H9 (cell line): ENCODE results near the gene KCNIP4. TPM values are rescaled to one million over a fixed set of nuclear protein-coding genes. Genes with fewer than 3 reads are reported as not detected.

Source experiments
- DNase-seq: peaks from one replicate; pipeline ENCODE4 v3.0.0-alpha.2; 2017
- H2AFZ ChIP-seq: one replicate; pipeline ENCODE4 v1.6.1; 2013; ENCODE audit warnings: mild to moderate bottlenecking, low read length, control low read depth, moderate library complexity
- H2AK5ac ChIP-seq: 2 replicates; pipeline ENCODE4 v1.6.1; 2013; ENCODE audit warnings: low read length, control low read depth, mixed read lengths; ENCODE audit not compliant: insufficient read length
- H2BK120ac ChIP-seq: one replicate; pipeline ENCODE4 v1.6.1; 2013; ENCODE audit warnings: low read depth, mild to moderate bottlenecking, low read length, control low read depth, inconsistent platforms; ENCODE audit not compliant: poor library complexity, severe bottlenecking
- H2BK12ac ChIP-seq: 2 replicates; pipeline ENCODE4 v1.6.1; 2013; ENCODE audit warnings: low read length, control low read depth, mixed read lengths, low read depth; ENCODE audit not compliant: insufficient read length
- H2BK15ac ChIP-seq: 2 replicates; pipeline ENCODE4 v1.6.1; 2013; ENCODE audit warnings: low read depth, low read length, control low read depth
- H2BK20ac ChIP-seq: one replicate; pipeline ENCODE4 v1.6.1; 2013; ENCODE audit warnings: low read depth, mild to moderate bottlenecking, low read length, control low read depth, inconsistent platforms; ENCODE audit not compliant: poor library complexity, severe bottlenecking
- H2BK5ac ChIP-seq: 2 replicates; pipeline ENCODE4 v1.6.1; 2013; ENCODE audit warnings: low read length, control low read depth, mixed read lengths; ENCODE audit not compliant: insufficient read length
- H3K14ac ChIP-seq: 2 replicates; pipeline ENCODE4 v1.6.1; 2013; ENCODE audit warnings: low read length, control low read depth; ENCODE audit not compliant: insufficient read depth
- H3K18ac ChIP-seq: 2 replicates; pipeline ENCODE4 v1.6.1; 2013; ENCODE audit warnings: low read depth, mild to moderate bottlenecking, mixed read lengths, low read length, control low read depth; ENCODE audit not compliant: insufficient read length
- H3K23ac ChIP-seq: 2 replicates; pipeline ENCODE4 v1.6.1; 2013; ENCODE audit warnings: low read length, control low read depth, mixed read lengths, low read depth; ENCODE audit not compliant: insufficient read length
- H3K23me2 ChIP-seq: 2 replicates; pipeline ENCODE4 v1.6.1; 2013; ENCODE audit warnings: low read depth, mild to moderate bottlenecking, mixed read lengths, low read length, control low read depth; ENCODE audit not compliant: insufficient read length, poor library complexity, severe bottlenecking
- H3K27ac ChIP-seq: 2 replicates; pipeline ENCODE4 v1.5.1; 2013; ENCODE audit warnings: low read length, control low read depth, mixed read lengths, low read depth; ENCODE audit not compliant: insufficient read length
- H3K27me3 ChIP-seq: 2 replicates; pipeline ENCODE4 v1.6.1; 2013; ENCODE audit warnings: low read length, control low read depth, inconsistent platforms; ENCODE audit not compliant: insufficient read depth
- H3K4ac ChIP-seq: 2 replicates; pipeline ENCODE4 v1.6.1; 2013; ENCODE audit warnings: low read depth, mild to moderate bottlenecking, control low read depth, inconsistent platforms, low read length, moderate library complexity
- H3K4me1 ChIP-seq: 2 replicates; pipeline ENCODE4 v1.6.1; 2013; ENCODE audit warnings: low read length, control low read depth, inconsistent platforms; ENCODE audit not compliant: insufficient read depth
- H3K4me2 ChIP-seq: 2 replicates; pipeline ENCODE4 v1.6.1; 2013; ENCODE audit warnings: low read length, control low read depth, mixed read lengths; ENCODE audit not compliant: insufficient read length, insufficient read depth
- H3K56ac ChIP-seq: 2 replicates; pipeline ENCODE4 v1.6.1; 2013; ENCODE audit warnings: low read depth, mild to moderate bottlenecking, mixed read lengths, low read length, control low read depth; ENCODE audit not compliant: insufficient read length
- H3K79me1 ChIP-seq: 2 replicates; pipeline ENCODE4 v1.6.1; 2013; ENCODE audit warnings: low read depth, mild to moderate bottlenecking, moderate library complexity, low read length, control low read depth, inconsistent platforms; ENCODE audit not compliant: insufficient read depth, poor library complexity, severe bottlenecking
- H3K79me2 ChIP-seq: 2 replicates; pipeline ENCODE4 v1.6.1; 2013; ENCODE audit warnings: low read length, control low read depth, inconsistent platforms; ENCODE audit not compliant: insufficient read depth
- H3K9ac ChIP-seq: 2 replicates; pipeline ENCODE4 v1.6.1; 2013; ENCODE audit warnings: low read length, control low read depth, mixed read lengths; ENCODE audit not compliant: insufficient read length; ENCODE audit errors: extremely low read depth
- H3K9me3 ChIP-seq: one replicate; pipeline ENCODE4 v1.6.1; 2013; ENCODE audit warnings: low read depth, low read length, inconsistent platforms; ENCODE audit not compliant: control insufficient read depth
- H3T11ph ChIP-seq: one replicate; pipeline ENCODE4 v1.6.1; 2013; ENCODE audit warnings: mild to moderate bottlenecking, low read length, control low read depth, inconsistent platforms
- H4K20me1 ChIP-seq: one replicate; pipeline ENCODE4 v1.6.1; 2013; ENCODE audit not compliant: control insufficient read depth, insufficient read length, insufficient read depth
- H4K5ac ChIP-seq: 2 replicates; pipeline ENCODE4 v1.6.1; 2013; ENCODE audit warnings: low read depth, mild to moderate bottlenecking, mixed read lengths, low read length, control low read depth; ENCODE audit not compliant: insufficient read length
- H4K8ac ChIP-seq: replicated peaks from 2 replicates; pipeline ENCODE4 v1.6.1; 2013; ENCODE audit warnings: low read length, control low read depth, mixed read lengths, low read depth; ENCODE audit not compliant: insufficient read length
- H4K91ac ChIP-seq: 2 replicates; pipeline ENCODE4 v1.6.1; 2013; ENCODE audit warnings: low read depth, mild to moderate bottlenecking, moderate library complexity, mixed read lengths, low read length, control low read depth; ENCODE audit not compliant: insufficient read length
- H3K27ac Mint-ChIP-seq, 3 experiments: 2 replicates in 2 of 3; 3 replicates in 1 of 3; pipeline ENCODE4 v1.8.0; 2020 to 2021; ENCODE audit warnings: mixed read lengths in 3 of 3, mild to moderate bottlenecking in 1 of 3, moderate library complexity in 1 of 3
- H3K27me3 Mint-ChIP-seq: 2 replicates; pipeline ENCODE4 v1.8.0; 2021; ENCODE audit warnings: low read depth, mild to moderate bottlenecking, moderate library complexity, mixed read lengths
- H3K36me3 Mint-ChIP-seq, 3 experiments: 2 replicates in 2 of 3; 3 replicates in 1 of 3; pipeline ENCODE4 v1.8.0; 2020 to 2021; ENCODE audit warnings: low read depth in 3 of 3, mixed read lengths in 3 of 3; ENCODE audit not compliant: insufficient read depth in 1 of 3
- H3K4me1 Mint-ChIP-seq, 2 experiments: 2 replicates each; pipeline ENCODE4 v1.8.0; 2020; ENCODE audit warnings: mixed read lengths in 2 of 2
- H3K4me3 Mint-ChIP-seq, 2 experiments: 2 replicates in 1 of 2; 3 replicates in 1 of 2; pipeline ENCODE4 v1.8.0; 2020 to 2021; ENCODE audit warnings: mild to moderate bottlenecking in 2 of 2, mixed read lengths in 2 of 2, moderate library complexity in 1 of 2
- H3K9me3 Mint-ChIP-seq, 2 experiments: 2 replicates in 1 of 2; 3 replicates in 1 of 2; pipeline ENCODE4 v1.8.0; 2020; ENCODE audit warnings: mild to moderate bottlenecking in 2 of 2, mixed read lengths in 2 of 2, moderate library complexity in 1 of 2
- WGBS: extraction: QIAGEN DNeasy Blood & Tissue Kit; methylation state at CpG from one replicate; pipeline ENCODE4 v1.1.7; 2013; ENCODE audit warnings: missing lambda C conversion rate, low lambda C conversion rate, mixed read lengths; ENCODE audit not compliant: insufficient read length; ENCODE audit errors: extremely low coverage; 5-methylcytosine and 5-hydroxymethylcytosine counted together
- total RNA-seq: library from RNA; stranded (reverse); gene quantifications from 2 replicates; pipeline ENCODE4 v1.2.1, GENCODE V29; 2021
- TF ChIP-seq, protein P1 (sequence below): fragments of 200-600 bp; sonication (generic); conservative IDR thresholded peaks from 3 replicates; pipeline ENCODE4 v1.8.0; 2021; ENCODE audit warnings: antibody characterized with exemption, mild to moderate bottlenecking

The KCNIP4 gene
- total RNA-seq, 1 experiment from 2014 or later: not detected

DNA sequence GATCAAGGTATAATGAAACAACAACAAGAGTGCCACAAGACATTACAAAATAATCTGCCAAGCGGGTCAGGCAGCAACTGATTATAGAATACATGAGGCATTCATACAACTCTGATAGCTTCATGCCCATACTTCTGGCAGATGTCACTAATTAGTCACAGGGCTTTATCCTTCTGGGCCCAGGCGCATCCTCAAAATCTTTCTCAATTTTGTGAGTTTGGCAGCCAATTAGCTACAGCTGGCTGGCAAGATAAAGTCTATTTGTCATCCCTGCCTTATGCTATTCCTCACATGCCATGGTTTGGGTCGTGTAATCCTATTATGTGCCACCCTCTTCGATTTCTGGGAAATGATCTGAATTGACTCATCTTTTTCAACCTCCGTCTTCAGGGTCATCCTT, 994.0 kb downstream of the KCNIP4 start:
- no peak overlapping the region for H3K18ac ChIP-seq
- no peak overlapping the region for H3K27ac ChIP-seq
- H3K14ac ChIP-seq: no peak overlapping the region
- Mint-ChIP-seq H3K4me3 (no peak overlapping the region), H3K9me3 (no peaks in the 10 kb centered on the region), H3K27ac (no peak overlapping the region), H3K36me3 (no peaks in the 10 kb centered on the region; a peak in 1 of 7 replicates), H3K4me1 (no peaks in the 10 kb centered on the region), H3K27me3 (no peaks in the 10 kb centered on the region)
- no peak overlapping the region for H3K4ac ChIP-seq
- H3K27me3 ChIP-seq: no peaks in the 10 kb centered on the region
- no peaks in the 10 kb centered on the region for H3K23me2 ChIP-seq
- TF ChIP-seq, protein P1, sequence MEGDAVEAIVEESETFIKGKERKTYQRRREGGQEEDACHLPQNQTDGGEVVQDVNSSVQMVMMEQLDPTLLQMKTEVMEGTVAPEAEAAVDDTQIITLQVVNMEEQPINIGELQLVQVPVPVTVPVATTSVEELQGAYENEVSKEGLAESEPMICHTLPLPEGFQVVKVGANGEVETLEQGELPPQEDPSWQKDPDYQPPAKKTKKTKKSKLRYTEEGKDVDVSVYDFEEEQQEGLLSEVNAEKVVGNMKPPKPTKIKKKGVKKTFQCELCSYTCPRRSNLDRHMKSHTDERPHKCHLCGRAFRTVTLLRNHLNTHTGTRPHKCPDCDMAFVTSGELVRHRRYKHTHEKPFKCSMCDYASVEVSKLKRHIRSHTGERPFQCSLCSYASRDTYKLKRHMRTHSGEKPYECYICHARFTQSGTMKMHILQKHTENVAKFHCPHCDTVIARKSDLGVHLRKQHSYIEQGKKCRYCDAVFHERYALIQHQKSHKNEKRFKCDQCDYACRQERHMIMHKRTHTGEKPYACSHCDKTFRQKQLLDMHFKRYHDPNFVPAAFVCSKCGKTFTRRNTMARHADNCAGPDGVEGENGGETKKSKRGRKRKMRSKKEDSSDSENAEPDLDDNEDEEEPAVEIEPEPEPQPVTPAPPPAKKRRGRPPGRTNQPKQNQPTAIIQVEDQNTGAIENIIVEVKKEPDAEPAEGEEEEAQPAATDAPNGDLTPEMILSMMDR: no peak
- H4K8ac ChIP-seq: no peak overlapping the region
- no peaks in the 10 kb centered on the region for H3K79me2 ChIP-seq
- H2BK15ac ChIP-seq: no peak overlapping the region
- no CpG with 5 or more reads among the region's 5 CpGs for WGBS
- no peak for DNase-seq
- no peak overlapping the region for H2BK120ac ChIP-seq
- no peak overlapping the region for H2BK5ac ChIP-seq
- no peak overlapping the region for H3K9ac ChIP-seq
- no peak overlapping the region for H3K23ac ChIP-seq
- no peaks in the 10 kb centered on the region for H4K20me1 ChIP-seq
- H3T11ph ChIP-seq: no peak overlapping the region
- H3K56ac ChIP-seq: no peak overlapping the region
- H4K91ac ChIP-seq: no peak overlapping the region
- no peak overlapping the region for H2BK12ac ChIP-seq
- no peaks in the 10 kb centered on the region for H3K4me1 ChIP-seq
- no peak overlapping the region for H2AFZ ChIP-seq
- no peaks in the 10 kb centered on the region for H3K9me3 ChIP-seq
- no peaks in the 10 kb centered on the region for H3K79me1 ChIP-seq
- H3K4me2 ChIP-seq: no peak overlapping the region
- no peak overlapping the region for H4K5ac ChIP-seq
- no peak overlapping the region for H2AK5ac ChIP-seq
- H2BK20ac ChIP-seq: no peak overlapping the region
